MM.1S (cell line): Measurements from ENCODE around the gene TRPM2.

Experiments
- CTCF ChIP-seq: fragments of 300-600 bp; sonication (generic); IDR thresholded peaks from 2 replicates; pipeline ENCODE4 v1.5.1; 2016; ENCODE audit warnings: antibody characterized with exemption, low read length, mixed read lengths
- EZH2phosphoT487 ChIP-seq: fragments of 300-600 bp; sonication (generic); IDR thresholded peaks from 2 replicates; pipeline ENCODE4 v1.6.1; 2018; ENCODE audit warnings: antibody characterized with exemption, low read length

- TF ChIP-seq EZH2phosphoT487 (no peak), CTCF (no peak)
Measured at GRCh38 chr21:44471341-44471740, 117.9 kb downstream of the TRPM2 start.
